Jurkat, Clone E6-1 (cell line): Measurements from ENCODE around the gene LGALS1. TPM values are rescaled to one million over a fixed set of nuclear protein-coding genes. Genes with fewer than 3 reads are reported as not detected.

Source experiments
- DNase-seq: peaks from one replicate; pipeline ENCODE4 v3.0.0-alpha.2; 2011; ENCODE audit warnings: low read depth, low spot score
- H3K4me3 ChIP-seq: 2 replicates; pipeline ENCODE4 v1.5.1; 2011; ENCODE audit warnings: mild to moderate bottlenecking, low read length, control low read depth, moderate library complexity
- polyA plus RNA-seq: library from polyadenylated mRNA; unstranded; fragments of >200 nt; gene quantifications from one replicate; pipeline ENCODE4 v1.2.1, GENCODE V29; 2012; ENCODE audit warnings: missing spikeins; ENCODE audit not compliant: insufficient read length, insufficient read depth

LGALS1 gene
- polyA plus RNA-seq = 25.5 TPM

GRCh38 chr22:37674951-37675929 is at the start of gene LGALS1:
TSS of gene LGALS1 (plus strand) at chr22:37675636. CDS start at chr22:37675703, 67 bp downstream.
- peak; percentile 55 for DNase-seq
- peak within 1 kb of the TSS; percentile 65 for H3K4me3 ChIP-seq

- H3K4me3 ChIP-seq = no peak overlapping the region
- no peak for DNase-seq
These were observed 49.7 kb upstream of the LGALS1 start for GRCh38 chr22:37625737-37626136.

DNA sequence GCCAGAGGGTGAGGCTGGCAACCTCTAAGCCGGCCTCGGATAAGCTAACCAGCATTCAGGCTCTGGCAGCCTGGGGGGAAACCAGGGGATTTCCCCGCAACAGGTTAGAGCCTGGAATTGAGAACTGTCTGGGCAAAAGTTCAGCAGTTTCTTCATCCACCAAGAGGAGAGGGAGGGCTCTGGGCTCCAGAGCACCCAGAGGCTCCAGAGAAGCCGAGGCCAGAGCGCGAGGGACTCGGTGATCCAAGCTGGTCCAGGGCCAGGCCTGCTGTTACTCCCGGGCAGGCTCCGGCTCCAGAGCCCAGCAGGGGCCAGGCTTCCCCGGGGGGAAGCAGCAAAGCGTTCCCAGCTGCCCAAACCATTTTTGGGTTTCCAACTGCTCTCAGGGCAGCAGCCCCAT is 49.3 kb upstream of the LGALS1 start:
- H3K4me3 ChIP-seq = no peak overlapping the region

GRCh38 chr22:37626556-37627075 is 48.8 kb upstream of the LGALS1 start:
- H3K4me3 ChIP-seq = no peak overlapping the region
- no peak for DNase-seq

More for the DNA sequence above, 49.3 kb upstream of the LGALS1 start:
- DNase-seq = no peak

DNA sequence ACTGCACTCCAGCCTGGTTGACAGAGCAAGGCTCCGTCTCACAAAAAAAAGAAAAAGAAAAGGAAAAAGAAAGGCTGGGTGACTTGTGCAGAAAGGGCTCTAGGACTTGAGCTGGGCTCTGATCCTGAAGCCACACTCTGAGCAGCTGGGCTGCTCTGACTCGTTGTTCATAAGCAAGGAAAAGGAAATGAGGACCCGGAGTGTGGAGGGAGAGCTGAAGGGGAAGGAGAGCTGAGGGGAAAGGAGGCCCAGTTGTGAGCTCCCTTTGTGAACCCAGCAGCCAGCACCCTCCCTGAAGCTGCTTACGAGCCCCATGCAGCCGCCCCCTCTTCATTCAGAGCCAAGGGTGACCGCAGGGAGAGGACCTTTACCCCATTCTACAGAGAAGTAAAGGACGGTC is 48.3 kb upstream of the LGALS1 start:
- DNase-seq = no peak
- H3K4me3 ChIP-seq = peak overlapping the region; percentile 30

DNA sequence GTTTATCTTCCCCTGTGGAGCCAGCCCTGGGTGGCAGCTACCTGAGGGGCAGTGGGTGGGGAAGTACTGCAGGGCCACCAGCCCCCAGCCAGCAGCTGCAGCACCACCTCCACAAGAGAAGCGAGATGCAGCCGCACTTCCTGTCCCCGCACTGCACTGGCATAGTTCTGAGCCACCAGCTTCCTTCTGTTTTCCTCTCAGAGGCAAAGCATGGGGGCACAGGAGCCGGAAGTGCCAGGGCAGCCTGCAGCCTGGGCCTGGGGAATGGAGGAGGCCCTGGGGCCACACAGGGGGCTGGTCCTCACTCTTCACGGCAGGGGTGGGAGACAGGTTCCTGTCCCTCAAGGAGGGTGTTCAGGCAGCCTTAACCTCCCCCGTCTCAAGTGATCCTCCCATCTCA is 47.9 kb upstream of the LGALS1 start:
- H3K4me3 ChIP-seq = peak overlapping the region; percentile 30
- DNase-seq = peak; percentile 86

- no peak for DNase-seq
- no peak overlapping the region for H3K4me3 ChIP-seq
These were observed 46.6 kb upstream of the LGALS1 start for GRCh38 chr22:37628830-37629229.

DNA sequence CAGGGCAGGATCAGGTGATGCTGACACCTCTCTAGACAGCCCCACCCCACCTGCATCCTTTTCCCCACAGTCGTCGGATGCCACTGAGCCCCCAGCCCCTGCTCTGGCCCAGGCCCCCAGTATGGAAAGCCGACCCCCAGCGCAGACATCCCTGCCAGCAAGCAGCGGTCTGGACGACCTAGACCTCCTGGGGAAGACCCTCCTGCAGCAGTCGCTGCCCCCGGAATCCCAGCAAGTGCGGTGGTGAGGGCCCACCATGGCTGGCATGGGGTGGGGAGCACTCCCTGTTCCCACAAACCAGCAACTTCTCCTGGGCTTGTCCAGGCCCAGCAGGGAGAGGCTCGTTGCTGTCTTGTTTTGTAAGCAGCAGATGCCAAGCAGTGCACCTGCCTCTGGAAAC is 45.5 kb upstream of the LGALS1 start:
- H3K4me3 ChIP-seq = no peak overlapping the region
- no peak for DNase-seq

GRCh38 chr22:37630839-37631435 is 44.5 kb upstream of the LGALS1 start:
- no peak for DNase-seq
- no peak overlapping the region for H3K4me3 ChIP-seq

DNA sequence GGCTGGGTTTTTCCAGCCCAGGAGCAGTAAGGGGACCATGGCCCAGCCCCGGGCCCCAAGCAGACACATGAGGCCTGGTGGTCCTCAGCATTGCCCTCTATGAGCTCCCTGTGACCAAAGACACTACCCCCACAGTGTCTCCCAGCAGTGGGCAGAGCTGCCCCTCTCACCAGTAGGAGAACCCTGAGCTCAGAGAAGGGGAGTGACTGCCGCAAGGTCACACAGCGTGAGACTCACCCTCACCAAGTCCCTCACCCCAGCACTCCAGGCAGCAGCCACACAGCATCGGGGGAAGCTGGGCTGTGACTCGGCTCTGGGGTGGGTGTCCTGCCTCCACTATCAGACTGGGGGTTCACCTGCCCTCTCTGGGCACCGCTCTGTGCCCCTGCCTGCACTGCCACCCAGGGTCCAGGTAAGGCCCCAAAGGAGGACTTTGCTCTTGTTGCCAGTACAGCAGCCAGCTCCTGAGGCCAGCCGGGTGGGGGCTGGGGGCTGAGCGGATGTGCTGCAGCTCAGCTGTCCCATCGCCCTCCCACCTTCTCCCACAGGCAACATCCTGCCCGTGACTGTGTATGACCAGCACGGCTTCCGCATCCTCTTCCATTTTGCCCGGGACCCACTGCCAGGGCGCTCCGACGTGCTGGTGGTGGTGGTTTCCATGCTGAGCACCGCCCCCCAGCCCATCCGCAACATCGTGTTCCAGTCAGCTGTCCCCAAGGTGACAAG is 43.8 kb upstream of the LGALS1 start:
- no peak overlapping the region for H3K4me3 ChIP-seq
- DNase-seq = no peak

GRCh38 chr22:37632174-37633088 is 43.0 kb upstream of the LGALS1 start:
- no peak for DNase-seq

GRCh38 chr22:37633089-37633624 is 42.3 kb upstream of the LGALS1 start:
- no peak overlapping the region for H3K4me3 ChIP-seq

More at GRCh38 chr22:37632174-37633088, 43.0 kb upstream of the LGALS1 start:
- H3K4me3 ChIP-seq = no peak overlapping the region

GRCh38 chr22:37633625-37634416 is 41.6 kb upstream of the LGALS1 start:
- no peak overlapping the region for H3K4me3 ChIP-seq
- peak; percentile 25 for DNase-seq

More at GRCh38 chr22:37633089-37633624, 42.3 kb upstream of the LGALS1 start:
- DNase-seq = no peak

DNA sequence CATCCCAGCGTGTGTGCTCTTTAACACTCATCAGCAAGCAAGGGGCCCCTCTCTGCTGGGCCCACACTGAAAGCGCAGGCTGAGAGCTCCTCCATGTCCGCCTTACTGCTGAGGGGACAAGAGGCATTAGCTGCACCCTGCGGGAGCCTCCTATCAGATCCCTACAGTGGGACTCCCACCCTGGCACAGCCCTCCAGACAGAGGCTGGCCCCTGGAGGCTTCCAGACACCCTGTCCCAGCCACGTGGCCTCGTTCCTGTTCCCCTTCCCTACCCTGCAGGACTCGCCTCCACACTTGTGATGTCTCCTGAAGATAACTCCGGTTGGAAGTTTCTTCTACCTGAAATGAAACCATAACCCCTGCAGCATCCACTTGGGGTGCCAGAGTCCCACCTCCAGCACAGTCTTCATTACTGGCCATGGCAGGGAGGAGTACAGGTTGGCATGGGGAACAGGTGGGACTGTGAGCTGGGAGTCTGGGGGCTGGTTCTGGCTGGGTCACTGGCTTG is 41.0 kb upstream of the LGALS1 start:
- no peak overlapping the region for H3K4me3 ChIP-seq
- DNase-seq = no peak

- no peak overlapping the region for H3K4me3 ChIP-seq
- DNase-seq = no peak
These were observed 40.3 kb upstream of the LGALS1 start for GRCh38 chr22:37635157-37635556.

DNA sequence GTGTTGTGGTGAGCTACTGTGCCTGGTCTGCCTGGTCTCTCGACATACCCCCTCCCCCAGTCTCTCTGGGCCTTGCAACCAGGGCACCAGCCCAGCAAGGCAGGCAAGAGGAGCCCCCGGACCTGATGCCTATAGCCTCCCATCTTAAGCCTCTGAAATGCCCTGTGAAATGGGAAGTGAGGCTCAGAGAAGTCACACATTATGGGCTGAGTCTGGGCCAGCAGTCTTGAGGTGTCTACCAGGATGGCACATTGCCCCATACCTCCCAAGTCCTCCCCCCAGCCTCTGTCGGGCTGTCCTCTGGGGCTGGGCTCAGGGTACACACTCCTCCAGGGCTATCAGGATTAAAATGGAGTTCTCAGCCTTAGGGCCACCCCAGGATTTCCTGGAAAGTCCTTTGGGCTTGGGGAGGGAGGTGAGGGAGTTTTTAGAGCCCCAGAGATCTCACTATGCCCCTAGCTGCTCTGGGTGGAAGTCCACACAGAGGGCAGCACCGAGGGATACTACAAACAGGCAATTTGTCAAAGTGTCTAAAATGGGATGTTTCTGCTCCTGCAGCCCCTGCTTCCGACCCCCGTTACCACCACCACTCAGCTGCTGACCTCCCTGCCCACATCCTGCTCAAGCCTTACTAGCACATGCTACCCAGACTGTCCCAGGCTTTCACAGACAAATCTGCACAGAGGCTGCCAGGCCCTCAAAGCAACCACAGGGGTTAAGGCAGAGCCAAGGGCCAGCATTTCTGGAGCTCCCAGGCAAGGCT is 39.1 kb upstream of the LGALS1 start:
- H3K4me3 ChIP-seq = no peak overlapping the region
- DNase-seq = peak; percentile 51

GRCh38 chr22:37636949-37637273 is 38.5 kb upstream of the LGALS1 start:
- DNase-seq = no peak
- no peak overlapping the region for H3K4me3 ChIP-seq
